Osteoblast (primary cell): ENCODE data around the gene MACROD2. TPM values are rescaled to one million over a fixed set of nuclear protein-coding genes. Genes with fewer than 3 reads are reported as not detected.

Experiments used
- DNase-seq: peaks from one replicate; pipeline ENCODE4 v3.0.0; 2011; ENCODE audit warnings: low spot score, mixed read lengths; ENCODE audit not compliant: insufficient read length; ENCODE audit errors: missing footprints
- H2AFZ ChIP-seq: 2 replicates; pipeline ENCODE4 v1.6.0; 2011; ENCODE audit warnings: mild to moderate bottlenecking, low read length
- H3K27ac ChIP-seq: 2 replicates; pipeline ENCODE4 v1.5.1; 2011; ENCODE audit warnings: mild to moderate bottlenecking, low read depth, low read length, moderate library complexity
- H3K27me3 ChIP-seq: 2 replicates; pipeline ENCODE4 v1.6.0; 2012; ENCODE audit warnings: mild to moderate bottlenecking, control low read depth, inconsistent platforms, low read length, moderate library complexity; ENCODE audit not compliant: insufficient read depth
- H3K36me3 ChIP-seq: 2 replicates; pipeline ENCODE4 v1.5.1; 2011; ENCODE audit warnings: mild to moderate bottlenecking, low read length, control low read depth, moderate library complexity; ENCODE audit not compliant: insufficient read depth
- H3K4me1 ChIP-seq: 2 replicates; pipeline ENCODE4 v1.5.1; 2011; ENCODE audit warnings: mild to moderate bottlenecking, low read length, control low read depth, moderate library complexity; ENCODE audit not compliant: insufficient read depth
- H3K4me2 ChIP-seq: 2 replicates; pipeline ENCODE4 v1.6.0; 2011; ENCODE audit warnings: mild to moderate bottlenecking, low read length; ENCODE audit not compliant: insufficient read depth
- H3K4me3 ChIP-seq: fragments of 200-600 bp; sonication (generic); 3 replicates; pipeline ENCODE4 v1.5.1; 2012; ENCODE audit warnings: mild to moderate bottlenecking, low read length, inconsistent platforms; ENCODE audit not compliant: insufficient read depth
- H3K79me2 ChIP-seq: 2 replicates; pipeline ENCODE4 v1.6.0; 2012; ENCODE audit warnings: mild to moderate bottlenecking, low read length, control low read depth, inconsistent platforms; ENCODE audit not compliant: insufficient read depth
- H3K9me3 ChIP-seq: 2 replicates; pipeline ENCODE4 v1.5.1; 2011; ENCODE audit warnings: low read depth, low read length, control low read depth
- H4K20me1 ChIP-seq: 2 replicates; pipeline ENCODE4 v1.6.0; 2012; ENCODE audit warnings: mild to moderate bottlenecking, low read length, control low read depth; ENCODE audit not compliant: insufficient read depth
- CTCF ChIP-seq: IDR thresholded peaks from 2 replicates; pipeline ENCODE4 v1.5.1; 2011; ENCODE audit warnings: mild to moderate bottlenecking, low read depth, low read length, moderate library complexity; ENCODE audit errors: extremely low read depth
- total RNA-seq: library from RNA; depleted of rRNA; stranded (reverse); fragments of >200 nt; gene quantifications from 2 replicates; pipeline ENCODE4 v1.2.3, GENCODE V29; 2012

MACROD2 gene
- total RNA-seq, 1 donor, result 4.0 TPM

GRCh38 chr20:14947536-14947935 lies 952.2 kb downstream of the MACROD2 start:
- Histone ChIP-seq H4K20me1 (no peaks in the 10 kb centered on the region), H3K36me3 (no peaks in the 10 kb centered on the region), H3K27me3 (no peaks in the 10 kb centered on the region), H3K27ac (no peak overlapping the region), H3K79me2 (no peaks in the 10 kb centered on the region), H3K4me2 (no peak overlapping the region), H2AFZ (no peak overlapping the region), H3K9me3 (no peaks in the 10 kb centered on the region), H3K4me1 (no peaks in the 10 kb centered on the region), H3K4me3 (no peak overlapping the region)
- no peak for DNase-seq
- no peak for TF ChIP-seq CTCF

GRCh38 chr20:14947946-14948345 lies 952.6 kb downstream of the MACROD2 start:
- no peaks in the 10 kb centered on the region for H3K36me3 ChIP-seq
- no peaks in the 10 kb centered on the region for H3K4me1 ChIP-seq
- no peak overlapping the region for H3K4me2 ChIP-seq
- H3K27ac ChIP-seq, result no peak overlapping the region
- no peaks in the 10 kb centered on the region for H3K27me3 ChIP-seq
- no peak overlapping the region for H3K4me3 ChIP-seq
- no peaks in the 10 kb centered on the region for H3K9me3 ChIP-seq
- TF ChIP-seq CTCF, result no peak
- no peak overlapping the region for H2AFZ ChIP-seq
- no peak for DNase-seq
- no peaks in the 10 kb centered on the region for H4K20me1 ChIP-seq
- H3K79me2 ChIP-seq, result no peaks in the 10 kb centered on the region

- H2AFZ ChIP-seq, result no peak overlapping the region
- no peaks in the 10 kb centered on the region for H3K27me3 ChIP-seq
- no peaks in the 10 kb centered on the region for H3K79me2 ChIP-seq
- H3K4me2 ChIP-seq, result no peak overlapping the region
- H3K36me3 ChIP-seq, result no peaks in the 10 kb centered on the region
- H4K20me1 ChIP-seq, result no peaks in the 10 kb centered on the region
- no peak overlapping the region for H3K27ac ChIP-seq
- no peaks in the 10 kb centered on the region for H3K4me1 ChIP-seq
- no peak for DNase-seq
- H3K4me3 ChIP-seq, result no peak overlapping the region
- no peaks in the 10 kb centered on the region for H3K9me3 ChIP-seq
- TF ChIP-seq CTCF, result no peak
Measured at GRCh38 chr20:14948416-14948815, 953.1 kb downstream of the MACROD2 start.

- Histone ChIP-seq H3K4me2 (no peak overlapping the region), H3K27ac (no peak overlapping the region), H3K36me3 (no peaks in the 10 kb centered on the region), H4K20me1 (no peaks in the 10 kb centered on the region), H3K4me1 (no peaks in the 10 kb centered on the region), H3K9me3 (no peaks in the 10 kb centered on the region), H3K4me3 (no peak overlapping the region), H2AFZ (no peak overlapping the region), H3K79me2 (no peaks in the 10 kb centered on the region), H3K27me3 (no peaks in the 10 kb centered on the region)
- DNase-seq, result no peak
- no peak for TF ChIP-seq CTCF
Measured at GRCh38 chr20:14950633-14951032, 955.3 kb downstream of the MACROD2 start.
